Superior temporal gyrus (tissue), 1 donor: Measurements from ENCODE around the gene LOC128125822.
A peak's percentile ranks its signal among the peaks of the same experiment; 100 is the strongest.

Experiments
- DNase-seq: peaks from one replicate; pipeline ENCODE4 v3.0.0-alpha.2; 2016; ENCODE audit errors: extremely low spot score

The LOC128125822 gene

GRCh38 chr6:63556369-63556768, 15.9 kb upstream of the LOC128125822 start:
- DNase-seq: no peak

- DNase-seq: no peak
Measured at GRCh38 chr6:63558278-63558677, 14.0 kb upstream of the LOC128125822 start.

GRCh38 chr6:63560801-63561287, 11.4 kb upstream of the LOC128125822 start:
- DNase-seq: no peak

DNA sequence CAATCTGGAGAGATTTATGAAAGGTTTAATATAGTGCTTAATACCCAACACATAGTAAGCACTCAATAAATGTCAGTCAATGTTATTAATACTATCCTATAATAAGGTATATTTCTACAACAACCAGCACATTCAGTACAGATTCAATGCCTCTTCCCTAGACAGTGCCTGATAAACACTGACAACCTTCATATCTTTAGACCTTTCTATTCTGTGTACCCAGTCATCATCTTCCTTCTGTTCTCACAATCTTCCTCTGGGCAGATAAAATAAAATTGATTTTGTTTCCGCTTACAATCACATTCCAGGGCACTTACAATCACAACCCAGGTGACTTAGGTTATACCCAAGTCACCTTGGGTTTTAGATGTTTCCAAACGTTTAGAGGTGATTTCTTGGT, 11.0 kb upstream of the LOC128125822 start:
- no peak for DNase-seq

DNA sequence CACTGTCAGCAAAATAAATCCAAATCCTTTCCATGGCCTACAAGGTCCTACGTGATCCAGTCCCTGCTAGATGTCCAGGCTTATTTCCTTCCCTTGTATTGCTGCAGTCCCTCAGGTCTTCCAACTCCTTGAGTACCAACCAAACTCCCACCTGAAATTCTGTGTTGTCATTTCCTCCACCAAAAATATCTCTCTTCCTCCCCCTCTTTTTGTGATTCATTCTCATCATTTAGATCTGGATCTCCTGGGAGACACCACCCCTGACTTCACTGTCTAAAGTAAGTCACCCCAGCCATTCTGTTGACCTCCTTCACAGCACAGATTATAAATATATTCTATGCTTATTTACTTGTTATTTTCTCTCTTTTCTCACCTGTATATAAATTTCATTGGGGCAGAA, 9.0 kb upstream of the LOC128125822 start:
- DNase-seq: no peak

- DNase-seq: no peak
Measured at GRCh38 chr6:63565058-63565726, 7.1 kb upstream of the LOC128125822 start.

- DNase-seq: no peak
Measured at GRCh38 chr6:63565727-63566596, 6.3 kb upstream of the LOC128125822 start.

GRCh38 chr6:63567966-63568365, 4.3 kb upstream of the LOC128125822 start:
- DNase-seq: no peak

- DNase-seq: peak; percentile 72
Measured at GRCh38 chr6:63571361-63572043, 778 bp upstream of the LOC128125822 start.

DNA sequence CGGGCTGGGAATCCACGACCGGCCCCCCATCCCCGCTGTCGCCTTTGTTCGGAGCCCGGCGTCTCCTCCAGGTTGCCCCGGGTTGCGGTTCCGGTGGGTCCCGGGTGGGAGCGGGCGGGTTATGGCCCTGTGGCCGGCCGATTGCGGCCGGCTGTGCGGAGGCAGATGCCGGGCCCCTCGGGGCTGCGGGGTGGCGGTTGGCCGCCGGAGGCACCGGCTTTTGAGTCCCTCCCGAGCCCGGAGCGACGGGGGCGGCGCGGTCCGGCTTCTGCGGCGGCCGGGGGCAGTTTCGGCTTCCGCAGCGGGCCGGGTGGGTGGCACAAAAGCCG, 431 bp downstream of the LOC128125822 start:
- no peak for DNase-seq

GRCh38 chr6:63573076-63573898, 1.0 kb downstream of the LOC128125822 start:
- peak; percentile 66 for DNase-seq

- DNase-seq: peak; percentile 55
Measured at GRCh38 chr6:63573899-63574553, 1.7 kb downstream of the LOC128125822 start.

DNA sequence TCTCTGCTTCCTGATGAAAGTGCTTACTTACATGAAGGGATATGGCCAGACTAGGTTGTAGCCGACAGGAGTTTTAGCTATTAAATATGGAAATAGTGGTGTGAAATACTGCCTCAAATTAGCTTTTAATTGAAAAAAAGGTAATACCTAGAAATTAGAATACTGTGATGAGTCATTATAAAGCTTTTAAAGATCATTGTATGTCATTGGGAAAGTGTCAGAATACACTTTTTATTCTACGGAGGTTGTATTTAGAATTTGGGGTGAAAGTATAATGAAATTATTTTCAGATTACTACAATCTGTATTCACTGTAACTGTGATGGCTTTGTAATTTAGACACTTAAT, 2.2 kb downstream of the LOC128125822 start:
- no peak for DNase-seq

GRCh38 chr6:63576147-63576772, 4.0 kb downstream of the LOC128125822 start:
- no peak for DNase-seq

DNA sequence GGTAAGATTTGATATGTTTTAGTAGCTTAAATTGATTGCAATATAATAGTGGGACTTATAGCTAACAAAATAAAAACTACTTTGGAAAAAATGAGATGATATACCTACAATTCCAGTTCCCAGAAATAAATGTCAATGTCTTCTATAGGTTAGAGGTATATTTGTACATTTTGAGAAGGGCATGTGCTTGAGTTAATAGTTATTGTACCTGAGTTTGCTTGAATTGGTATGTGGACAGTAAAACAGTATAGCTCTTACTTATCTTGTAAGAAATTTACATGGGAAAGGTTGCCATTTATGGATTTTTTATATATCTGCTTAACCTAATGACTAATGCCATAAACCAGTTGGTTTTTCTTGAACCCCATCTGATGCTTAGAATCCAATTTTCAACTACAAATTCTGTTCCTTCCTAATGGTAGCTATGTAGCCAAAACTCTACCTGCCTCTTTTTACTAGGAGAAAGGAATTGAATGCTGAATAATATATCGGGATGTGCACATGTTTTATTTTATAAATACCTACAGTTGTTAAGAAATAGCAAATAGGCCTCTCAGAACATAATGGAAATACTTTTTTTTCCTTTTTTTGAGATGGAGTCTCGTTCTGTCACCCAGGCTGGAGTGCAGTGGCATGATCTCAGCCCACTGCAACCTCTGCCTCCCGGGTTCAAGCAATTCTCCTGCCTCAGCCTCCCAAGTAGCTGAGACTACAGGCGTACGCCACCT, 4.9 kb downstream of the LOC128125822 start:
- DNase-seq: no peak

DNA sequence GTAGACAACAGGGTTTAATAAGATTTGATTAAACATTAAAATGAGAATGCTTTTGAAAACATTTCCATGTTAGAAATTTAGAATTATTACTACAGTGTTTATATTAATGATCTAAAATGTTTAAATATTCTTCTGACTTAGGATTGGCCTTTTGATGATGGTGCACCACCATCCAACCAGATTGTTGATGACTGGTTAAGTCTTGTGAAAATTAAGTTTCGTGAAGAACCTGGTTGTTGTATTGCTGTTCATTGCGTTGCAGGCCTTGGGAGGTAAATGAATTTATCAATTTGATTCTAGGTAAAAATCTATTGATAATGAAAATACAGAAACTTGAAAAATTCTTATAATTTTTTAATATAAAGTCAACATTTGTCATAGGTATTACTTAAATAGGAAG, 6.5 kb downstream of the LOC128125822 start:
- DNase-seq: no peak

DNA sequence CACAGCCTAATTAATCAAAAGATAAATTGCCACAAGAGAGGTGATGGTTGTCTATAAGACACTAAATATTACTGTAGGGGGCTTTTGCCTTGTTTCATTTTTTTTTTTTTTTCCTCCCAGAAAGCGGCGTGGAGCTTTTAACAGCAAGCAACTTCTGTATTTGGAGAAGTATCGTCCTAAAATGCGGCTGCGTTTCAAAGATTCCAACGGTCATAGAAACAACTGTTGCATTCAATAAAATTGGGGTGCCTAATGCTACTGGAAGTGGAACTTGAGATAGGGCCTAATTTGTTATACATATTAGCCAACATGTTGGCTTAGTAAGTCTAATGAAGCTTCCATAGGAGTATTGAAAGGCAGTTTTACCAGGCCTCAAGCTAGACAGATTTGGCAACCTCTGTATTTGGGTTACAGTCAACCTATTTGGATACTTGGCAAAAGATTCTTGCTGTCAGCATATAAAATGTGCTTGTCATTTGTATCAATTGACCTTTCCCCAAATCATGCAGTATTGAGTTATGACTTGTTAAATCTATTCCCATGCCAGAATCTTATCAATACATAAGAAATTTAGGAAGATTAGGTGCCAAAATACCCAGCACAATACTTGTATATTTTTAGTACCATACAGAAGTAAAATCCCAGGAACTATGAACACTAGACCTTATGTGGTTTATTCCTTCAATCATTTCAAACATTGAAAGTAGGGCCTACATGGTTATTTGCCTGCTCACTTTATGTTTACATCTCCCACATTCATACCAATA, 7.8 kb downstream of the LOC128125822 start:
- DNase-seq: no peak

DNA sequence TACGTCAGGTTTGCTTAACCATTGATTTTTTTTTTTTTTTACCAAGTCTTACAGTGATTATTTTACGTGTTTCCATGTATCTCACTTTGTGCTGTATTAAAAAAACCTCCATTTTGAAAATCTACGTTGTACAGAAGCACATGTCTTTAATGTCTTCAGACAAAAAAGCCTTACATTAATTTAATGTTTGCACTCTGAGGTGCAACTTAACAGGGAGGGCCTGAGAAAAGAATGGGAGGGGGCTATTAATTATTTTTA, 8.4 kb downstream of the LOC128125822 start:
- no peak for DNase-seq

DNA sequence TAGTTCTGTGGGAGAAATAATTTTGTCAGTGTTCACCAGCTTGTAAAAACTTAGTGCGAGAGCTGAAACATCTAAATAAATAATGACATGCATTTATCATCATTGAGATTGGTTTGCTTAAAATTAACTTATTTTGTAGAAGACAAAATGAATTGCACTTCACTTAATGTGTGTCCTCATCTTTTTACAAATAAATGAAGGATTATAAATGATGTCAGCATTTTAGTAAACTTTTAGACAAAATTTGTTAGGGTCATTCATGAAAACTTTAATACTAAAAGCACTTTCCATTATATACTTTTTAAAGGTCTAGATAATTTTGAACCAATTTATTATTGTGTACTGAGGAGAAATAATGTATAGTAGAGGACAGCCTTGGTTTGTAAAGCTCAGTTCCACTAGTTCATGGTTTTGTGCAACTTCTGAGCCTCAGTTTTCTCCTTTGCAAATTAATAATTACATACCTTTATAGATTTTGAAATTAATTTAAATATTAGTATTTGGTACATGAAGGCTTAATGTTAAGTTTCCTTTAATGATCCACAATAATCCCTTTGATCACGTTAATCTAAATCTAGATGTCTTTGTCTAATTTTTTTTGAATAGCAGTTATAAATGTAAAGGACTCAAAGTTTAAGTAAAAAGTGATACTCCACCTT, 9.2 kb downstream of the LOC128125822 start:
- no peak for DNase-seq
